Naive thymus-derived CD8-positive, alpha-beta T cell (primary cell): ENCODE data around the gene ARF3. TPM values are rescaled to one million over a fixed set of nuclear protein-coding genes. Genes with fewer than 3 reads are reported as not detected.
"Not testable (repeated sequence)": the region's sequence is repeated elsewhere in the genome, so short reads cannot be mapped to it uniquely, and the experiment has no call there.

Source experiments
- ATAC-seq, 2 donors: fragments of 150-1000 bp; cut with Tn5 transposase in 1 of 2; sonication (Bioruptor Pico), chemical (Tn5 transposase) in 1 of 2; 1 replicate in 1 of 2; 2 replicates in 1 of 2; pipeline ENCODE4 v1.10.0; 2021; ENCODE audit warnings: mild to moderate bottlenecking in 2 of 2, moderate library complexity in 2 of 2
- POLR2A ChIA-PET: fragments of 350-600 bp; sonication (Branson Sonifier 250); formaldehyde crosslinking; loops from one replicate; lab custom pipeline; 2021; ENCODE audit warnings: antibody characterized with exemption; lab: Charles Lee
- DNase-seq, 10 donors: peaks; one replicate each; pipeline versions ENCODE4 v3.0.0 to v3.0.0-alpha.2; 2020 to 2022
- H3K27ac Mint-ChIP-seq, 10 donors: one replicate each; pipeline ENCODE4 v1.8.0; 2020 to 2022; ENCODE audit warnings: mild to moderate bottlenecking in 10 of 10, mixed read lengths in 10 of 10, moderate library complexity in 4 of 10, inconsistent platforms in 1 of 10
- H3K27me3 Mint-ChIP-seq, 5 donors: one replicate each; pipeline ENCODE4 v1.8.0; 2021 to 2022; ENCODE audit warnings: mixed read lengths in 5 of 5
- H3K36me3 Mint-ChIP-seq, 3 donors: one replicate each; pipeline ENCODE4 v1.8.0; 2020 to 2022; ENCODE audit warnings: mixed read lengths in 3 of 3, mild to moderate bottlenecking in 2 of 3, inconsistent platforms in 1 of 3
- H3K4me1 Mint-ChIP-seq, 4 donors: one replicate each; pipeline ENCODE4 v1.8.0; 2021 to 2022; ENCODE audit warnings: mixed read lengths in 4 of 4
- H3K4me3 Mint-ChIP-seq, 10 donors: one replicate each; pipeline ENCODE4 v1.8.0; 2020 to 2022; ENCODE audit warnings: mild to moderate bottlenecking in 10 of 10, mixed read lengths in 10 of 10, moderate library complexity in 6 of 10, inconsistent platforms in 1 of 10
- H3K9me3 Mint-ChIP-seq, 9 donors: one replicate each; pipeline ENCODE4 v1.8.0; 2020 to 2022; ENCODE audit warnings: mixed read lengths in 9 of 9, mild to moderate bottlenecking in 3 of 9, inconsistent platforms in 1 of 9, moderate library complexity in 1 of 9
- polyA plus RNA-seq, 3 donors: library from polyadenylated mRNA; unstranded; fragments of 300-500 nt; fragmentation: Illumina TruSeq; gene quantifications; one replicate each; pipeline ENCODE4 v1.2.3, GENCODE V29; 2021
- total RNA-seq, 8 experiments: library from RNA in 2 of 8; stranded (reverse) in 2 of 8; gene quantifications; one replicate each; pipeline ENCODE4 v1.2.3 and lab custom pipeline; 2021 to 2026

The ARF3 gene
- total and polyA plus RNA-seq, 5 experiments from 2014 or later, result 19.5 to 57.3 (median 24.4) TPM

DNA sequence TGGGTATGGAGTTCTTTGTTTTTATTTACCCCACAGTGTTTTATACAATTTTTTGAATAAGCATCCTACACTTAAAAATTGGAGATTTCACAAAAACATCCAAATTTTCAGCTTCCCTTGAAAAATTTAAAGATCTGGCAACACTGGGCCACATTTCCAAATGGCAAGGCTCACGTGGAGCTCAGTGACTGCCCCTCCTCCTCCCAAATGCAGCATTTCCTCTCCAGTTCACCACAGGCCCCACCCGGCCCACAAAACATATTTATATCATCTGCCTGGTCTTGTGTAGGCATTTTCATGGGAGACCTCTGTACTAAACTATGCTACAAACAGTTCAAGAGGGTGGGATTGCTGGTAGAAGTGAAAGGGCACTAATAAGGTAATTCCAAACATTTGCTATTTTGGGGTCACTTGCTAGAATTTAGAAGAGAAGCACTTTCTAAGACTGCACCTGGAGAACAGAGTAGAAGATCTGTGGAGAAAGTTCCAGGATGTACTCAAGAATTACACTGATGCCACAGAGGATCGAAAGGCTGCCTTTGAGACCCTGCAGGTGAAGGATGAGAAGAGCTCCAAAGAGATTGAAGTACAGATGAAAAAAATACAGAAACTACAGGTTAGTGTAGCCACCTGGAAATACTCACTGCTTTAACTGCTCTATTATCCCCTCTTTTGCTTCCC, 39.3 kb downstream of the ARF3 start:
- POLR2A ChIA-PET, result interaction anchor here (0.6 to 1.4 kb wide), 9 partner anchors 8 to 1003 kb away, joined by 3 to 8 read pairs (median 4); partner anchors contain the start of gene DDX23
- peak overlapping the region; percentile 86 to 98 (median 94) for H3K27ac Mint-ChIP-seq
- peaks cover 24 to 48% (median 44%) of the 10 kb centered on the region in 4 donors for H3K4me1 Mint-ChIP-seq
- no peaks in the 10 kb centered on the region for H3K9me3 Mint-ChIP-seq
- DNase-seq, result peak; percentile 21 to 72 (median 46)
- H3K36me3 Mint-ChIP-seq, result peaks cover 7 to 22% (median 9%) of the 10 kb centered on the region in 3 donors
- H3K4me3 Mint-ChIP-seq, result peak overlapping the region; percentile 77 to 94 (median 91)
- no peaks in the 10 kb centered on the region for H3K27me3 Mint-ChIP-seq
- ATAC-seq, result peak; percentile 95 to 96

DNA sequence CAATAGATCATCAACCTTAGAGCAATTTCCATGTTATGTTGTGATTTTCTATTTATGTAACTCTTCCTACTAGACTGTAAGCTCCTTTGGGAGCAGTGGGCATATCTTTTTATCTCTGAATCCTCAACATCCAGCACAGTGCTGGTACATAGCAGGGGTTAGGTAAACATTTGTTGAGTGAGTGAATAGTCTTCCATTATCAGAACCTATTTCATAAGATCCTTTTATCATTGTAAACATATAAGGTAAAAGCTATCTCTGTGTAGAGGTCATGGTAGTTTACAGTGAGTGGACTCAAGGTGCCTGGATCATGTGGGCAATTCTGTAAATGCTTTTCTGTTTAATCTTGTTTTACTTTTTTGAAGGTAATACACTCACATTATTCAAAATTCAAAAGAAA, 47.1 kb downstream of the ARF3 start:
- DNase-seq (no peak), ATAC-seq (no peak)
- Mint-ChIP-seq H3K27me3 (peaks cover 0 to 5% (median 0%) of the 10 kb centered on the region in 5 donors), H3K36me3 (no peaks in the 10 kb centered on the region), H3K9me3 (no peaks in the 10 kb centered on the region), H3K4me3 (no peak overlapping the region), H3K27ac (no peak overlapping the region), H3K4me1 (no peaks in the 10 kb centered on the region)
- POLR2A ChIA-PET, result interaction anchor here (0.9 to 3.8 kb wide), 3 partner anchors 7 to 15 kb away, joined by 3 to 18 read pairs (median 15); partner anchors contain the start of gene FKBP11

DNA sequence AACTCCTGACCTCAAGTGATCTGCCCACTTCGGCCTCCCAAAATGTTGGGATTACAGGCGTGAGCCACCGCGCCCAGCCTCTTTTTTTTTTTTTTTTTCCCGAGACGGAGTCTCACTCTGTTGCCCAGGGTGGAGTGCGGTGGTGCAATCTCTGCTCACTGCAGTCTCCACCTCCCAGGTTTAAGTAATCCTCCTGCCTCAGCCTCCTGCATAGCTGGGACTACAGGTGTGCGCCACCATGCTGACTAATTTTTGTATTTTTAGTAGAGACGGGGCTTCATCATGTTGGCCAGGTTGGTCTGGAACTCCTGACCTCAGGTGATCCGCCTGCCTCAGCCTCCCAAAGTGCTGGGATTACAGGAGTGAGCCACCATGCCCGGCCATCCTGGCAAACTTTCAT, 47.6 kb downstream of the ARF3 start:
- not testable (repeated sequence) for H3K9me3 Mint-ChIP-seq, DNase-seq, ATAC-seq, H3K4me3 Mint-ChIP-seq, H3K4me1 Mint-ChIP-seq, H3K36me3 Mint-ChIP-seq, H3K27me3 Mint-ChIP-seq, H3K27ac Mint-ChIP-seq
- POLR2A ChIA-PET, result interaction anchor here (0.7 to 3.7 kb wide), 4 partner anchors 8 to 778 kb away, joined by 3 to 15 read pairs (median 4); partner anchors contain the start of gene FKBP11

DNA sequence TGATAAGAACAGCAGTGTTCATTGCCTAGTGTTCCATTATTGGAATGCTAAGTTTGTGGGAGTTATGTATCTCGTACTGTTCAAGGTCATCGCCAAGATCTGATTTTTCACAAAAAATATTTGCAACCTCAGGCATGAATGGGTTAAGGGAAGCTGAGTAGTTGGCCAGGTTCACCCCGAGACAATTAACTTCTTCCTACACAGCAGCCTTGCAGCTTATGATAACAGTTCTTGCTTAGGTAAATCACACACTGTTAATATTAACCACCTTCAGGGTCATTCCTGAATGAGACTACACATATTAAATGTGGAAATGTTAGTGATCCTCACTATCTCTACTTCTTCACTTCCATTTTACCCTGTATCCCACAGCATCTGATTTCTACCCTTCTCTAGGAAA, 50.0 kb downstream of the ARF3 start:
- POLR2A ChIA-PET, result interaction anchor here (1.4 to 3.7 kb wide), 2 partner anchors 10 to 17 kb away, joined by 7 to 15 read pairs; partner anchors contain the start of gene FKBP11
- H3K27ac Mint-ChIP-seq, result peak overlapping the region in 2 of 10 donors; percentile 1 to 84

DNA sequence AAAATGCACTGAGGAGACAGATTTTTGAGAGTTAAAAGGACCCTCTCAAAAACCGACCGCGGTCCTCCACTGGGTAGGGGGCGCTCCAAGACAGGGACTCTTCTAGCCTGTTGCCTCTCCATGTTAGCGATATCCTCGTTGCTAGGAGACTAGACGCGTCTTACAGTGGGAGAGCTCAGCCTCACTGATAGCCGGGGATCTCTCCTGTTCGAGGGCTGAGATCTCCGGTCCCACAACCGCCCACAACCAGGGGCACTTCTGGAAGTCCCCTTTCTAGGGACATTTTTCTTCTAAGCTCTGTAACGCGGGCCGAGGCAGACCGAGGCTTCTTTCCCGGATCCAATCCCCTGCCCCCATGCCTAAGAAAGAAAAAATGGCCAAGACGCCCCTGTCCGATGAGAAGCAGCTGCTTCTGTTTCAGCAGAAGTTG, 53.3 kb downstream of the ARF3 start:
- POLR2A ChIA-PET, result interaction anchor here (0.6 to 2.1 kb wide), 10 partner anchors 8 to 84 kb away, joined by 3 to 17 read pairs (median 4); partner anchors contain the start of genes ARF3, DDX23 and FKBP11
- peaks cover 0 to 4% (median 1%) of the 10 kb centered on the region in 4 donors for H3K4me1 Mint-ChIP-seq

More for the DNA sequence above, 50.0 kb downstream of the ARF3 start:
- DNase-seq, result no peak
- no peak overlapping the region for H3K4me3 Mint-ChIP-seq
- H3K36me3 Mint-ChIP-seq, result no peaks in the 10 kb centered on the region
- no peaks in the 10 kb centered on the region for H3K9me3 Mint-ChIP-seq
- ATAC-seq, result no peak
- H3K4me1 Mint-ChIP-seq, result peaks cover 0 to 4% (median 1%) of the 10 kb centered on the region in 4 donors
- H3K27me3 Mint-ChIP-seq, result peaks cover 0 to 5% (median 0%) of the 10 kb centered on the region in 5 donors

DNA sequence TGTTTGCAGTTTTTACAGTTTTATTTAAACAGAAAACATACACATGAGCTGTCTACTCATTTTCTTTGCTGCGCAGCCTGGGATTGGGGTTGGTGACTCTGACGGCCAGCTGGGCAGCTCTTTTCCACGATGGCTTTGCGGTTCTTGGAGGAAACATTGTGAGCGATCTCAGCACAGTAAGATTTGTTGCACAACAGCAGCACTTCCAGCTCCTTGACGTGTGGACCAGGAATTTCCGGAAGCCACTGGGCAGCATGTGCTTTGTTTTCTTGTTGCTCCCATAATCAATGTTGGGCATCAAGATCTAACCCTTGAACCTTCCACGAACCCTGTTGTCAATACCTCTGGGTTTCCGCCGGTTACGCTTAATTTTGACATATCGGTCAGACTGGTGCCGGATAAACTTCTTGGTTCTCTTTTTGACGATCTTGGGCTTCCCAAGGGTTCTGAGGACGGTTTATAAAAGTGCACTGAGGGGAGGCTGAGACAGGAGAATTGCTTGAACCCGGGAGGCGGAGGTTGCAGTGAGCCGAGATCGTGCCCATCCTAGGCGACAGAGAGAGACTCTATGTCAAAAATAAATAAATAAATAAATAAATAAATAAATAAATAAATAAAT, 53.8 kb downstream of the ARF3 start:
- peaks cover 0 to 4% (median 1%) of the 10 kb centered on the region in 4 donors for H3K4me1 Mint-ChIP-seq
- ATAC-seq (no peak), DNase-seq (no peak)
- peaks cover 0 to 5% (median 2%) of the 10 kb centered on the region in 5 donors for H3K27me3 Mint-ChIP-seq
- POLR2A ChIA-PET, result interaction anchor here (0.6 to 2.1 kb wide), 9 partner anchors 9 to 84 kb away, joined by 3 to 17 read pairs (median 5); partner anchors contain the start of genes DDX23 and FKBP11
- H3K36me3 Mint-ChIP-seq, result no peaks in the 10 kb centered on the region
- H3K4me3 Mint-ChIP-seq, result peak overlapping the region in 7 of 10 donors; percentile 55 to 71 (median 59)
- no peaks in the 10 kb centered on the region for H3K9me3 Mint-ChIP-seq
- H3K27ac Mint-ChIP-seq, result peak overlapping the region in 3 of 10 donors; percentile 34 to 91 (median 87)

More for the DNA sequence above, 53.3 kb downstream of the ARF3 start:
- peak overlapping the region; percentile 56 to 86 (median 82) for H3K4me3 Mint-ChIP-seq
- peak overlapping the region in 7 of 10 donors; percentile 15 to 94 (median 90) for H3K27ac Mint-ChIP-seq
- H3K9me3 Mint-ChIP-seq, result no peaks in the 10 kb centered on the region
- peak; percentile 100 for ATAC-seq
- peak; percentile 75 to 95 (median 82) for DNase-seq
- no peaks in the 10 kb centered on the region for H3K36me3 Mint-ChIP-seq
- peaks cover 0 to 4% (median 0%) of the 10 kb centered on the region in 5 donors for H3K27me3 Mint-ChIP-seq

DNA sequence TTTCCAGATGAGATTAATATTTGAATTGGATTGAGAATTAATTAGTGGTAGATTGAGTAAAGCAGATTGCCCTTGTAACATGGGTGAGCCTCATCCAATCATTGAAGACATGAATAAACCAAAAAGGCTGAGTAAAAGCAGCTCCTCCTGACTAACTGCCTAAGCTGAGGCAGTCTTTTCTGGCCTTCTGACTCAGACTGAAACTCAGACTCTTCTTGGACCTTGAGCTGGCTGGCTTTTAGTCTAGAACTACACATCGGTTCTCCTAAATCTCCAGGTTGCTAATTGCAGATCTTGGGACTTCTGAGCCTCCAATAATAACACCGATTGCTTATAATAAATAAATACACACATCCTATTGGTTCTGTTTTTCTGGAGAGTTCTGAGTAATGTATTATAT, 56.0 kb downstream of the ARF3 start:
- ATAC-seq (no peak), DNase-seq (no peak)
- H3K27ac Mint-ChIP-seq, result no peak overlapping the region
- peaks cover 0 to 6% (median 1%) of the 10 kb centered on the region in 5 donors for H3K27me3 Mint-ChIP-seq
- no peaks in the 10 kb centered on the region for H3K9me3 Mint-ChIP-seq
- H3K4me3 Mint-ChIP-seq, result no peak overlapping the region
- peaks cover 0 to 4% (median 1%) of the 10 kb centered on the region in 4 donors for H3K4me1 Mint-ChIP-seq
- H3K36me3 Mint-ChIP-seq, result no peaks in the 10 kb centered on the region
- POLR2A ChIA-PET, result interaction anchor here (0.7 to 2.1 kb wide), 2 partner anchors 15 to 23 kb away, joined by 4 to 5 read pairs; no protein-coding TSS in a partner anchor

DNA sequence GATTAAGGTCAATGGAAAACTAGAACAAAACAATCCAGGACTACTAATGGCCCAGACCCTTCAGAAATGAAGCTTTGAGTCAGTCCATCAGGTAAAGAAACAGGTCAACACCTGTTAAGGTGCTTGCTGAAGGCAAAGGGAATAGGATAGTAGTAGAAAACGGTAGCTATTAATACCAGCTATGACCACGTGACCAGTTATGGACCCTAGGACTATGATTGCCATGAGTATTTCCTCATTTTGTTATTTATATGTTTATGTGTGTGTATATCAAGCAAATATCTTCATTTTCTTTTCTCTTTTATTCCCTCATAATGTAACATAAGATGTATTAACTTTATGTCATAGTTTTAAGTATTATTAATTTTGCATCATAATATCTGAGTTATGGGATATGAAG, 57.6 kb downstream of the ARF3 start:
- no peaks in the 10 kb centered on the region for H3K36me3 Mint-ChIP-seq
- POLR2A ChIA-PET, result interaction anchor here (0.7 to 2.1 kb wide), 2 partner anchors 25 to 91 kb away, joined by 3 to 5 read pairs; no protein-coding TSS in a partner anchor
- H3K4me3 Mint-ChIP-seq, result no peak overlapping the region
- H3K27me3 Mint-ChIP-seq, result peaks cover 0 to 6% (median 2%) of the 10 kb centered on the region in 5 donors
- no peaks in the 10 kb centered on the region for H3K9me3 Mint-ChIP-seq
- H3K27ac Mint-ChIP-seq, result no peak overlapping the region
- ATAC-seq (no peak), DNase-seq (no peak)
- peaks cover 0 to 3% (median 1%) of the 10 kb centered on the region in 4 donors for H3K4me1 Mint-ChIP-seq

DNA sequence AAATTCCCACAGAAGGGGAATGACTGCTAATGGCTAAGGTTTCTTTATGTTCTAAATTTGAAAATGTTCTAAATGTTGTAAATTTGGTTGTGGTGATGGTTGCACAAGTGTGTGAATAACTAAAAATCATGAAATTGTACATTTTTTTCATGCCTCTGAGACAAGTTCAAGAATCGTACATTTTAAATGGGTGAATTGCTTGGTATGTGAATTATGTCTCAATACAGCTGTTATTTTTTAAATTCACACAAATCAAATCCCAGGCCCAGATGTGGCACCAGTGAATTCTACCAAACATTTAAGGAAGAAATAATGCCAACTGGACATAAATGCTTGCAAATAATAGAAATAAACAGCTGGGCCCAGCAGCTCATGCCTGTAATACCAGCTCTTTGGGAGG, 63.0 kb downstream of the ARF3 start:
- no peak overlapping the region for H3K4me3 Mint-ChIP-seq
- POLR2A ChIA-PET, result interaction anchor here (1.2 kb wide), 1 partner anchor 42 kb away, joined by 4 read pairs; the partner anchor contains the start of gene DDX23
- H3K9me3 Mint-ChIP-seq, result no peaks in the 10 kb centered on the region
- DNase-seq, result no peak
- peaks cover 0 to 7% (median 3%) of the 10 kb centered on the region in 4 donors for H3K4me1 Mint-ChIP-seq
- H3K27me3 Mint-ChIP-seq, result peaks cover 8 to 27% (median 19%) of the 10 kb centered on the region in 5 donors
- ATAC-seq, result no peak
- no peak overlapping the region for H3K27ac Mint-ChIP-seq
- H3K36me3 Mint-ChIP-seq, result no peaks in the 10 kb centered on the region

DNA sequence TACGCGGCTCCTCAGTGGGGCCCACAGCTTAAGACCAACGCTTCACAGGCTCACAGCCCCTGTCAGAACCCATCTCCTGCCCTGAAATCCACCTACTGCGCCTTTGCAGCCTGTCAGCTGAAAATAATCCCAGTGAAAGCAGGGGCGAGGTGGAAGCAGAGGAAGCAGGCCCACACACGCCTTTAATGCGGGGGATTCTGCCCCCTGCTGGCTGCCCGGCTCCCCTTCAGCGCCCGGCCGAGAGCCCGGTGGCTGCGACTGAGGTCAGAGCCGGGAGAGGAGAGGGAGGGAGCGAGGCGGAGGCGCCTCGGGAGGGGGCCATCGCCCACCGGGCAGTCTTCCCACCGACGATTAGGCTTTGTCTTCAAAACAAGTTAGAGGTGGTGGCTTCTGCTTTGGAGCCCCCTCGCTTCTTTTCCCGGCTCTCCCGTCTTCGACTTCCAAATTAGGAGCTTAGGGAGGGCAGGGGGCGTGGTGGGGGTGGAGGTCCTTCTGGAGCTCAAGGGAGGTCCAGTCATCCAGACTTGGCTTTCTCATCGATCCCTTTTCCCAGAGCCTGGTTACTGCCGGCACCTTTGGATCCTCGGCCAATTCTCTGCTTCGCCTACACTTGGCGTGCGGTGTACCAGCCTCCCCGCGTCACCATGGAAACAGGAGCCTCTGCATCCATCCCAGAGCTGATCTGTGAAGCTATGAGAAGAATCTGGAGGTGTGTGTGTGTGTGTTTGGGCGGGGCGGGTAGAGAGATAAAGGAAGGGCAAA, 66.4 kb downstream of the ARF3 start:
- peaks cover 0 to 7% (median 3%) of the 10 kb centered on the region in 4 donors for H3K4me1 Mint-ChIP-seq
- peaks cover 8 to 26% (median 18%) of the 10 kb centered on the region in 5 donors for H3K27me3 Mint-ChIP-seq
- peak; percentile 52 to 80 (median 69) for DNase-seq
- POLR2A ChIA-PET, result interaction anchor here (0.6 to 3.6 kb wide), 5 partner anchors 25 to 48 kb away, joined by 3 to 47 read pairs (median 4); partner anchors contain the start of genes DDX23 and RND1
- H3K27ac Mint-ChIP-seq, result peak overlapping the region in 4 of 10 donors; percentile 8 to 84 (median 52)
- H3K9me3 Mint-ChIP-seq, result no peaks in the 10 kb centered on the region
- no peaks in the 10 kb centered on the region for H3K36me3 Mint-ChIP-seq
- peak overlapping the region in 4 of 10 donors; percentile 1 to 41 (median 20) for H3K4me3 Mint-ChIP-seq
- peak; percentile 98 to 100 for ATAC-seq

DNA sequence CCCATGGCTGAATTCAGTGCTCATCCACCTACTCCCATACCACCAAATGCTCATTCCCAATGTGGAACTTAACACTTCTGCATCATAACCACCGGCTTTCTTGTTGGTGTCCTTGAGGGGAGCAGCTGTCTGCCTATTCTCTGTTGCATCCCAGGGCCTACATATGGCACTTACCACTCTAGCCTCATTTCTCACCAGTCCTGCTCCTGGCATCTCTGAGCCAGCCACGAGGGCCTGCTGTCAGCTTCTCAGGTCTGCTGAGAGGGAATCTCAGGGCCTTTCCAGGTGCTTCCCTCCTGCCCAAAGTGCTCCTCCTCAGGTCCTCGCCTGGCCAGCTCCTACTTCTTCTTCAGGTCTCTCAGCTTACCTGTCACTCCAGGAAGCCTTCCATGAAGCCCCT, 67.6 kb downstream of the ARF3 start:
- Mint-ChIP-seq H3K4me3 (no peak overlapping the region), H3K4me1 (peaks cover 0 to 7% (median 3%) of the 10 kb centered on the region in 4 donors), H3K9me3 (no peaks in the 10 kb centered on the region), H3K27me3 (peaks cover 8 to 25% (median 18%) of the 10 kb centered on the region in 5 donors), H3K27ac (no peak overlapping the region), H3K36me3 (no peaks in the 10 kb centered on the region)
- POLR2A ChIA-PET, result interaction anchor here (1.6 to 3.6 kb wide), 3 partner anchors 24 to 37 kb away, joined by 4 to 47 read pairs (median 4); partner anchors contain the start of genes DDX23 and RND1
- ATAC-seq (no peak), DNase-seq (no peak)
